ENCODE data around the gene HLA-DQA1. TPM values are rescaled to one million over a fixed set of nuclear protein-coding genes. Genes with fewer than 3 reads are reported as not detected.

HLA-DQA1 gene
- total RNA-seq, 1 donor from 2014 or later, result not detected

- Mint-ChIP-seq H3K9me3 (ENCODE audit: low read depth) (peaks cover 7% of the 10 kb centered on the region), H3K27me3 (peaks cover 2% of the 10 kb centered on the region), H3K36me3 (ENCODE audit: insufficient read depth) (no peaks in the 10 kb centered on the region), H3K4me1 (ENCODE audit: low read depth) (no peaks in the 10 kb centered on the region), H3K4me3 (ENCODE audit: low read depth) (no peak overlapping the region), H3K27ac (no peak overlapping the region)
- no peak for DNase-seq (ENCODE audit: low spot score, unreplicated experiment)
- no peak for TF ChIP-seq CTCF (IDR thresholded peaks at IDR 0.05; ENCODE audit: unreplicated experiment)
Measured at GRCh38 chr6:32602383-32602782, 34.8 kb upstream of the HLA-DQA1 start.

- TF ChIP-seq CTCF (IDR thresholded peaks at IDR 0.05; ENCODE audit: unreplicated experiment), result no peak
- DNase-seq (ENCODE audit: low spot score, unreplicated experiment), result no peak
- no peak overlapping the region for H3K27ac Mint-ChIP-seq
- no peak overlapping the region for H3K4me3 Mint-ChIP-seq (ENCODE audit: low read depth)
- H3K9me3 Mint-ChIP-seq (ENCODE audit: low read depth), result peaks cover 7% of the 10 kb centered on the region
- H3K36me3 Mint-ChIP-seq (ENCODE audit: insufficient read depth), result no peaks in the 10 kb centered on the region
- H3K27me3 Mint-ChIP-seq, result peaks cover 5% of the 10 kb centered on the region
- no peaks in the 10 kb centered on the region for H3K4me1 Mint-ChIP-seq (ENCODE audit: low read depth)
Measured at GRCh38 chr6:32603222-32603621, 34.0 kb upstream of the HLA-DQA1 start.

GRCh38 chr6:32603888-32604287 lies 33.3 kb upstream of the HLA-DQA1 start:
- Mint-ChIP-seq H3K27ac (no peak overlapping the region), H3K4me3 (ENCODE audit: low read depth) (no peak overlapping the region), H3K4me1 (ENCODE audit: low read depth) (no peaks in the 10 kb centered on the region), H3K36me3 (ENCODE audit: insufficient read depth) (no peaks in the 10 kb centered on the region), H3K9me3 (ENCODE audit: low read depth) (peaks cover 2% of the 10 kb centered on the region), H3K27me3 (peaks cover 8% of the 10 kb centered on the region)
- TF ChIP-seq CTCF (IDR thresholded peaks at IDR 0.05; ENCODE audit: unreplicated experiment), result no peak
- no peak for DNase-seq (ENCODE audit: low spot score, unreplicated experiment)

GRCh38 chr6:32604434-32604877 lies 32.8 kb upstream of the HLA-DQA1 start:
- TF ChIP-seq CTCF (IDR thresholded peaks at IDR 0.05; ENCODE audit: unreplicated experiment), result no peak
- H3K27ac Mint-ChIP-seq, result no peak overlapping the region
- no peaks in the 10 kb centered on the region for H3K36me3 Mint-ChIP-seq (ENCODE audit: insufficient read depth)
- H3K9me3 Mint-ChIP-seq (ENCODE audit: low read depth), result no peaks in the 10 kb centered on the region
- no peak overlapping the region for H3K4me3 Mint-ChIP-seq (ENCODE audit: low read depth)
- H3K27me3 Mint-ChIP-seq, result peaks cover 8% of the 10 kb centered on the region
- H3K4me1 Mint-ChIP-seq (ENCODE audit: low read depth), result no peaks in the 10 kb centered on the region
- DNase-seq (ENCODE audit: low spot score, unreplicated experiment), result no peak

- no peaks in the 10 kb centered on the region for H3K4me1 Mint-ChIP-seq (ENCODE audit: low read depth)
- no peak overlapping the region for H3K27ac Mint-ChIP-seq
- no peaks in the 10 kb centered on the region for H3K36me3 Mint-ChIP-seq (ENCODE audit: insufficient read depth)
Measured at GRCh38 chr6:32607263-32607987, 29.8 kb upstream of the HLA-DQA1 start.

More at GRCh38 chr6:32607263-32607987, 29.8 kb upstream of the HLA-DQA1 start:
- Mint-ChIP-seq H3K9me3 (ENCODE audit: low read depth) (no peaks in the 10 kb centered on the region), H3K27me3 (peaks cover 8% of the 10 kb centered on the region), H3K4me3 (ENCODE audit: low read depth) (no peak overlapping the region)
- TF ChIP-seq CTCF (IDR thresholded peaks at IDR 0.05; ENCODE audit: unreplicated experiment), result no peak
- no peak for DNase-seq (ENCODE audit: low spot score, unreplicated experiment)

Measured in progenitor cell of endocrine pancreas (in vitro differentiated cells).